ENCODE results near the gene RBKS. TPM values are rescaled to one million over a fixed set of nuclear protein-coding genes. Genes with fewer than 3 reads are reported as not detected.

RBKS gene
- total RNA-seq, 1 donor from 2014 or later, result 0.79 TPM

DNA sequence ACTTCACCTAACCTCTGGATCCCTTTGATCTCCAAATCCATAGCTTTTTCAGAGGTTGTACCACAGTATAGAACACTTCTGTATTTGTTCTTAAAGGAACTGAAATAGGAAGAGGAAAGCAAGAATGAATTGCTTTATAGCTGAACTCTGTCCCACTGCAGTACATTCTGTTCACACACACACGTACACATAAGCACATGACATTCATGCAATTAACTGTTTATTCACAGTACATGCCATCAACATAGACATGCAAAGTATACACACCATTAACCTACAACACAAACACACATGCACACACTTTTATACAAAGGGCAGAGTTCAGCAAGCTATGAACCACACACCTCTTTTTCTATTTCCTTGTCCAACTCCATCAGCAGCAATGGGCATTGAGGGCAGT is 75.4 kb downstream of the RBKS start:
- H3K4me3 Mint-ChIP-seq, result no peak overlapping the region
- no peak for TF ChIP-seq CTCF (conservative IDR thresholded peaks at IDR 0.05)
- H3K4me1 Mint-ChIP-seq, result no peaks in the 10 kb centered on the region
- no peaks in the 10 kb centered on the region for H3K36me3 Mint-ChIP-seq (ENCODE audit: low read depth)
- no peaks in the 10 kb centered on the region for H3K27me3 Mint-ChIP-seq (ENCODE audit: low read depth)
- H3K9me3 Mint-ChIP-seq, result peaks cover 6% of the 10 kb centered on the region
- DNase-seq (ENCODE audit: low read depth, low spot score), result no peak
- H3K27ac Mint-ChIP-seq (ENCODE audit: unreplicated experiment), result no peak overlapping the region

DNA sequence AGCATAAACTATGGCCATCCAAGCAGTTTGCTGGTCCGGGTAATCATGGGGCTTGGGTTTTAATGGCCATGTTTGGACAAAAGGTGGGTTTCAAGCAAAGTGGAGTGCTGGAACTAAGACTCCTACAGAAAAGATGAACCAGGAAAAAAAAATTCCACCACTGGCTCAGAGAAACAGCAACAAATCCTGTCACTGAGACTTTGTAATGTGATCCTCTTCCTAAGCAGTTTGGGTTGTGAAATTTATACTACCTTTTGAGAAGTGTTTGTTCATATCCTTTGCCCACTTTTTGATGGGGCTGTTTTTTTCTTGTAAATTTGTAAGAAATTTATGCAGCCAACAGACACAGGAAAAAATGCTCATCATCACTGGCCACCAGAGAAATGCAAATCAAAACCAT is 78.4 kb downstream of the RBKS start:
- Mint-ChIP-seq H3K9me3 (peaks cover 4% of the 10 kb centered on the region), H3K27me3 (ENCODE audit: low read depth) (no peaks in the 10 kb centered on the region), H3K36me3 (ENCODE audit: low read depth) (no peaks in the 10 kb centered on the region), H3K27ac (ENCODE audit: unreplicated experiment) (no peak overlapping the region), H3K4me1 (no peaks in the 10 kb centered on the region), H3K4me3 (no peak overlapping the region)
- TF ChIP-seq CTCF (conservative IDR thresholded peaks at IDR 0.05), result no peak
- no peak for DNase-seq (ENCODE audit: low read depth, low spot score)

DNA sequence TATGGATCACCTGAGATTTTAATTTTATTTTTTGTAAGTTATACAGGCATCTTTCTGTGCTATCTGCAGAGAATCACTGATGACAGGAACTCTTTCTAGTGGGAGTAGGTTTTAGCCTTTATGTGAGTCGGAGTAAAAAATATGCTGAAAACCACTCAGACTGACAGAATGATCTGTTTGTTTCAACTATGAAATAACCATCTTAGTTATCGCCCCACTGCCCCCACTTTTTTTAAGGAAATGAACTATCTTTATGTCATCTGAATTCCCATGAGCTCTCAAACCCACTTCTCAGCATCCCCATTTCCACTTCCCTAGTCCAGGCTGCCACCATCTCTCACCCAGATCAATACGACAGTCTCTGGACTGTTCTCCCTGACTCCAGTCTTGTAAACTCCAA is 79.7 kb downstream of the RBKS start:
- H3K27ac Mint-ChIP-seq (ENCODE audit: unreplicated experiment), result no peak overlapping the region
- no peak for DNase-seq (ENCODE audit: low read depth, low spot score)
- TF ChIP-seq CTCF (conservative IDR thresholded peaks at IDR 0.05), result no peak
- H3K4me1 Mint-ChIP-seq, result no peaks in the 10 kb centered on the region
- no peak overlapping the region for H3K4me3 Mint-ChIP-seq
- peaks cover 4% of the 10 kb centered on the region for H3K9me3 Mint-ChIP-seq
- no peaks in the 10 kb centered on the region for H3K27me3 Mint-ChIP-seq (ENCODE audit: low read depth)
- no peaks in the 10 kb centered on the region for H3K36me3 Mint-ChIP-seq (ENCODE audit: low read depth)

DNA sequence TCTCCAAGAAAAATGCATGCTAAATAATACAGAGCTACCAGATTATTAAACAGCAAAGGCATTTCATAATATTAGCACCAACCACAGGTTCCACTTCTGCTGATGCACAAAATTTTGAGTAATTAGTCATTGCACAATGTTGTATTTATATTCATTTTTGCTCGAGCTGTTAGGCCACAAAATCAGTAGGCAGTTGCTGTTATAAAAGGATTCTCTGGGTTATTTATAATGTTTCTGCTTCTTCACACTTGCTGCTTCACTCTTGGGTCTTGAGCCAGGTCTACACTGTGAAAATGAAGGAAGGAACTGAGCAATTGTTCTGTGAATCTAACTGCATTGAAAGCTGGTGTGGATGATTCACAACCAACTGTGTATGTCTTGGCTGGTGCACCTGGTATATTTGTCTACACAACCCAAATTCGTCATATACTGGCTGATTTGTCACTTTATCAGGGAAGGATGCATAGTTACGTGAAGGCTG is 80.4 kb downstream of the RBKS start:
- no peak for DNase-seq (ENCODE audit: low read depth, low spot score)
- H3K27ac Mint-ChIP-seq (ENCODE audit: unreplicated experiment), result no peak overlapping the region
- TF ChIP-seq CTCF (conservative IDR thresholded peaks at IDR 0.05), result no peak
- no peaks in the 10 kb centered on the region for H3K27me3 Mint-ChIP-seq (ENCODE audit: low read depth)
- H3K4me3 Mint-ChIP-seq, result no peak overlapping the region
- H3K9me3 Mint-ChIP-seq, result peaks cover 4% of the 10 kb centered on the region
- no peaks in the 10 kb centered on the region for H3K4me1 Mint-ChIP-seq
- no peaks in the 10 kb centered on the region for H3K36me3 Mint-ChIP-seq (ENCODE audit: low read depth)

- H3K4me3 Mint-ChIP-seq, result no peak overlapping the region
- H3K4me1 Mint-ChIP-seq, result no peaks in the 10 kb centered on the region
Measured at GRCh38 chr2:27808984-27809383, 81.2 kb downstream of the RBKS start.

More at GRCh38 chr2:27808984-27809383, 81.2 kb downstream of the RBKS start:
- H3K36me3 Mint-ChIP-seq (ENCODE audit: low read depth), result no peaks in the 10 kb centered on the region
- H3K27ac Mint-ChIP-seq (ENCODE audit: unreplicated experiment), result no peak overlapping the region
- DNase-seq (ENCODE audit: low read depth, low spot score), result no peak
- peaks cover 4% of the 10 kb centered on the region for H3K9me3 Mint-ChIP-seq
- TF ChIP-seq CTCF (conservative IDR thresholded peaks at IDR 0.05), result no peak
- H3K27me3 Mint-ChIP-seq (ENCODE audit: low read depth), result no peaks in the 10 kb centered on the region

Measured in neural crest cell (in vitro differentiated cells).